Measurements from ENCODE around the gene TBL1X. TPM values are rescaled to one million over a fixed set of nuclear protein-coding genes. Genes with fewer than 3 reads are reported as not detected.

Gene TBL1X
- total and polyA plus RNA-seq, 2 of the 13 experiments (the other 11 are each of a cell fraction or from before 2014, with no cell fraction given): 17.6 to 19.9 TPM

DNA sequence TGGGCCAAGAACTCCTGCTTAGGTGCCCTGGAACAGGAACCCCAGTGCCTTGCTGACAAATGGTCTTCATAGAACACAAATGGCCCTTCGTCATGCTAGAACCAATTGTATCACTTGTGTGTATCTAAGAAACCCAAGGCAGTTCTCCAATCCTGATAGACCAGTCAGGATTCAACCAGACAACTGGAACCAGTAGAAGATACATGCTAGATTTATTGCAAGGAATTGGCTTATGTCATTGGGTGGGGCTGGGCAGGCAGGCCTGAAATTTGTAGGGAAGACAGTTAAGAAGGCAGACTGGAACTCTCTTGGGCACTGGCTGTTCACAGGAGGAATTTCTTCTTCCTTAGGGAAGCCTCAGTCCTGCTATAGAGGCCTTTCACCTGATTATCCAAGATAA lies 17.0 kb upstream of the TBL1X start (continued):
- TF ChIP-seq LRRFIP1 (CRISPR knock-in tag; conservative IDR thresholded peaks at IDR 0.05) (no peak), SMC3 (IDR thresholded peaks at IDR 0.05; ENCODE audit: low read length) (no peak), ZNF883 (CRISPR knock-in tag; IDR thresholded peaks at IDR 0.05; ENCODE audit: not compliant biosample characterization) (no peak), SAFB2 (CRISPR knock-in tag; IDR thresholded peaks at IDR 0.05; ENCODE audit: borderline replicate concordance, low read depth) (no peak), ZNF816 (CRISPR knock-in tag; IDR thresholded peaks at IDR 0.05; ENCODE audit: borderline replicate concordance) (no peak), SKI (IDR thresholded peaks at IDR 0.05; ENCODE audit: partially characterized antibody) (no peak), TAF1 (CRISPR knock-in tag; IDR thresholded peaks at IDR 0.05) (no peak), NFE2L1 (CRISPR knock-in tag; IDR thresholded peaks at IDR 0.05; ENCODE audit: borderline replicate concordance) (no peak)

GRCh38 chrX:9456250-9457074 lies 8.4 kb upstream of the TBL1X start:
- peak; percentile 49 for ATAC-seq
- H2AFZ ChIP-seq (ENCODE audit: low read length): no peak overlapping the region
- intact Hi-C loops (cut with micrococcal nuclease; ENCODE audit: unreplicated experiment): no loop called here

More at GRCh38 chrX:9456250-9457074, 8.4 kb upstream of the TBL1X start:
- H4K20me1 ChIP-seq (ENCODE audit: insufficient read depth, low read length): no peaks in the 10 kb centered on the region
- H3K79me2 ChIP-seq (ENCODE audit: insufficient read depth, low read length): no peaks in the 10 kb centered on the region
- no peaks in the 10 kb centered on the region for H3K27me3 ChIP-seq (ENCODE audit: control insufficient read depth in 1 of 2, insufficient read depth in 2 of 2, low read length in 2 of 2)
- no peak overlapping the region for H3K9ac ChIP-seq (ENCODE audit: insufficient read depth, low read depth, low read length)
- H3K27ac ChIP-seq (ENCODE audit: extremely low read length, insufficient read depth, low read length): no peak overlapping the region
- no peaks in the 10 kb centered on the region for H3K36me3 ChIP-seq (replicated peaks in 1 of 2; ENCODE audit: control insufficient read depth in 1 of 2, insufficient read depth in 2 of 2, low read length in 2 of 2)
- FAIRE-seq (peak; percentile 60), DNase-seq (ENCODE audit: low spot score) (peak; percentile 32)
- 15% methylated on average over 5 of the region's 8 CpGs for WGBS (ENCODE audit: low lambda C conversion rate)
- no peaks in the 10 kb centered on the region for H3K9me3 ChIP-seq (ENCODE audit: low read length)
- no peak for TF ChIP-seq XBP1 (CRISPR knock-in tag; IDR thresholded peaks at IDR 0.05)
- TF ChIP-seq THYN1 (CRISPR knock-in tag; IDR thresholded peaks at IDR 0.05; ENCODE audit: borderline replicate concordance, low read depth): no peak
- no peak for TF ChIP-seq REPIN1 (CRISPR knock-in tag; IDR thresholded peaks at IDR 0.05; ENCODE audit: borderline replicate concordance, low read depth)
- no peak for TF ChIP-seq ZNF770 (CRISPR knock-in tag; IDR thresholded peaks at IDR 0.05)
- no peak for TF ChIP-seq ZNF232 (CRISPR knock-in tag; IDR thresholded peaks at IDR 0.05; ENCODE audit: borderline replicate concordance)
- CTCF ChIA-PET (ENCODE audit: low intra/inter-chr PET ratio, low total read pairs): no interaction called here
- POLR2A ChIA-PET: no interaction called here
- peaks cover 41% of the 10 kb centered on the region for H3K4me1 ChIP-seq (ENCODE audit: insufficient read depth, low read length)
- H3K4me3 ChIP-seq (replicated peaks in 1 of 3; ENCODE audit: insufficient read depth in 1 of 3, low read depth in 2 of 3, low read length in 3 of 3): no peak overlapping the region
- peak overlapping the region; percentile 45 for H3K4me2 ChIP-seq (ENCODE audit: low read depth, low read length)
- no TSS peak for BruUV-seq (replicated peaks)
- in situ Hi-C loops (cut with HindIII; ENCODE audit: extremely low pct_ligation_motif_present, low pct_unique_long_range_greater_than_20kb): loop anchor here (10.0 kb wide), 1 partner anchor 112 kb away; no protein-coding TSS in a partner anchor
